ENCODE measurements around the gene NPHS1. TPM values are rescaled to one million over a fixed set of nuclear protein-coding genes. Genes with fewer than 3 reads are reported as not detected.

Gene NPHS1
- total and polyA plus RNA-seq, 12 donors: 0.07 to 0.12 TPM; not detected in 10

GRCh38 chr19:35858311-35858710 is 6.0 kb upstream of the NPHS1 start:
- intact Hi-C loops (cut with DNase I): no loop called here
- Histone ChIP-seq H3K4me1 (peaks cover 0 to 29% (median 12%) of the 10 kb centered on the region in 9 donors), H3K9me3 (no peaks in the 10 kb centered on the region), H3K36me3 (no peaks in the 10 kb centered on the region), H3K27me3 (peaks cover 20 to 99% (median 94%) of the 10 kb centered on the region in 7 donors), H3K4me3 (no peak overlapping the region), H3K27ac (no peak overlapping the region)
- ATAC-seq (no peak), DNase-seq (no peak)
- 78 to 82% methylated on average over 6 of the region's 6 CpGs for WGBS, 2 donors
- TF ChIP-seq CTCF (IDR thresholded peaks at IDR 0.05): no peak

GRCh38 chr19:35856546-35857149 is 4.3 kb upstream of the NPHS1 start, which contains the start of gene KIRREL2:
TSS of gene KIRREL2 (plus strand) at chr19:35856911. CDS start at chr19:35857120, 209 bp downstream.
- no peak within 1 kb of the TSS for H3K27ac ChIP-seq
- peak in 5 of 8 donors; percentile 16 to 47 (median 34) for ATAC-seq
- peaks cover 20 to 98% (median 93%) of the 10 kb centered on the region in 7 donors for H3K27me3 ChIP-seq
- WGBS, 2 donors: 0 to 1% methylated on average over 42 of the region's 42 CpGs
- no peaks in the 10 kb centered on the region for H3K36me3 ChIP-seq
- H3K9me3 ChIP-seq: no peaks in the 10 kb centered on the region
- intact Hi-C loops (cut with DNase I): no loop called here
- TF ChIP-seq CTCF (IDR thresholded peaks at IDR 0.05): no peak
- no peak for DNase-seq
- H3K4me3 ChIP-seq: peak within 1 kb of the TSS; percentile 1 to 63 (median 52)
- peaks cover 0 to 29% (median 12%) of the 10 kb centered on the region in 9 donors for H3K4me1 ChIP-seq

GRCh38 chr19:35853038-35853756 is 893 bp upstream of the NPHS1 start:
- Histone ChIP-seq H3K27me3 (peaks cover 11 to 98% (median 93%) of the 10 kb centered on the region in 7 donors), H3K4me1 (peaks cover 0 to 16% (median 11%) of the 10 kb centered on the region in 9 donors), H3K36me3 (no peaks in the 10 kb centered on the region), H3K27ac (no peak overlapping the region), H3K4me3 (no peak overlapping the region), H3K9me3 (no peaks in the 10 kb centered on the region)
- no peak for DNase-seq
- 56 to 70% methylated on average over 8 of the region's 8 CpGs for WGBS, 2 donors
- intact Hi-C loops (cut with DNase I): no loop called here
- TF ChIP-seq CTCF (IDR thresholded peaks at IDR 0.05): no peak
- ATAC-seq: no peak

GRCh38 chr19:35851213-35852028 is 883 bp downstream of the NPHS1 start:
- 41% methylated on average over 32 of the region's 32 CpGs for WGBS, 2 donors
- Histone ChIP-seq H3K27me3 (peaks cover 7 to 96% (median 92%) of the 10 kb centered on the region in 7 donors), H3K27ac (no peak overlapping the region), H3K4me1 (peaks cover 0 to 9% (median 5%) of the 10 kb centered on the region in 9 donors), H3K9me3 (no peaks in the 10 kb centered on the region), H3K4me3 (no peak overlapping the region), H3K36me3 (no peaks in the 10 kb centered on the region)
- ATAC-seq (peak in 1 of 8 donors; percentile 9), DNase-seq (no peak)
- intact Hi-C loops (cut with DNase I): no loop called here
- TF ChIP-seq CTCF (IDR thresholded peaks at IDR 0.05): no peak

Measured in heart right ventricle (tissue), 16 donors.